HG03378 (cell line): ENCODE data around the gene SYT13.
"Not testable (repeated sequence)": the region's sequence is repeated elsewhere in the genome, so short reads cannot be mapped to it uniquely, and the experiment has no call there.

Experiments
- ATAC-seq: cut with Tn5 transposase; IDR thresholded peaks from one replicate; pipeline ENCODE4 v1.9.1; 2021; ENCODE audit warnings: mild to moderate bottlenecking, moderate library complexity; ENCODE audit not compliant: unreplicated experiment

Gene SYT13

GRCh38 chr11:45313171-45313865, 27.2 kb upstream of the SYT13 start:
- ATAC-seq, result no peak

- no peak for ATAC-seq
Observed at GRCh38 chr11:45305874-45306623, 19.9 kb upstream of the SYT13 start.

- no peak for ATAC-seq
Observed at GRCh38 chr11:45304992-45305335, 18.8 kb upstream of the SYT13 start.

- ATAC-seq, result no peak
Observed at GRCh38 chr11:45304111-45304991, 18.2 kb upstream of the SYT13 start.

- ATAC-seq, result no peak
Observed at GRCh38 chr11:45303316-45303715, 17.2 kb upstream of the SYT13 start.

- no peak for ATAC-seq
Observed at GRCh38 chr11:45301537-45302246, 15.6 kb upstream of the SYT13 start.

- no peak for ATAC-seq
Observed at GRCh38 chr11:45300715-45301114, 14.6 kb upstream of the SYT13 start.

- no peak for ATAC-seq
Observed at GRCh38 chr11:45298718-45299117, 12.6 kb upstream of the SYT13 start.

GRCh38 chr11:45296075-45296474, 9.9 kb upstream of the SYT13 start:
- ATAC-seq, result no peak

GRCh38 chr11:45294499-45294898, 8.4 kb upstream of the SYT13 start:
- ATAC-seq, result no peak

GRCh38 chr11:45293566-45294192, 7.5 kb upstream of the SYT13 start:
- ATAC-seq, result not testable (repeated sequence)

GRCh38 chr11:45290586-45290985, 4.4 kb upstream of the SYT13 start:
- no peak for ATAC-seq

- no peak for ATAC-seq
Observed at GRCh38 chr11:45289369-45289768, 3.2 kb upstream of the SYT13 start.

GRCh38 chr11:45288339-45288738, 2.2 kb upstream of the SYT13 start:
- no peak for ATAC-seq

GRCh38 chr11:45287316-45287903, 1.3 kb upstream of the SYT13 start:
- ATAC-seq, result no peak

GRCh38 chr11:45285250-45285828, 802 bp downstream of the SYT13 start:
- no peak for ATAC-seq

- ATAC-seq, result no peak
Observed at GRCh38 chr11:45282081-45282480, 4.1 kb downstream of the SYT13 start.

GRCh38 chr11:45280449-45280848, 5.7 kb downstream of the SYT13 start:
- no peak for ATAC-seq

- no peak for ATAC-seq
Observed at GRCh38 chr11:45279645-45280044, 6.5 kb downstream of the SYT13 start.

- no peak for ATAC-seq
Observed at GRCh38 chr11:45278714-45279113, 7.4 kb downstream of the SYT13 start.
